GM19397 (cell line): ENCODE measurements around the gene RNF168.
"Not testable (repeated sequence)": the region's sequence is repeated elsewhere in the genome, so short reads cannot be mapped to it uniquely, and the experiment has no call there.

Experiments
- ATAC-seq: cut with Tn5 transposase; IDR thresholded peaks from one replicate; pipeline ENCODE4 v1.9.1; 2021; ENCODE audit warnings: mild to moderate bottlenecking, moderate library complexity; ENCODE audit not compliant: unreplicated experiment

RNF168 gene

GRCh38 chr3:196470182-196470581 is 33.4 kb downstream of the RNF168 start:
- not testable (repeated sequence) for ATAC-seq

- ATAC-seq = no peak
Observed at GRCh38 chr3:196463804-196464203, 39.8 kb downstream of the RNF168 start.

- no peak for ATAC-seq
Observed at GRCh38 chr3:196463478-196463756, 40.2 kb downstream of the RNF168 start.

- ATAC-seq = not testable (repeated sequence)
Observed at GRCh38 chr3:196462680-196463477, 40.7 kb downstream of the RNF168 start.

- no peak for ATAC-seq
Observed at GRCh38 chr3:196458063-196458462, 45.5 kb downstream of the RNF168 start.

GRCh38 chr3:196457470-196457869 is 46.1 kb downstream of the RNF168 start:
- ATAC-seq = not testable (repeated sequence)

- no peak for ATAC-seq
Observed at GRCh38 chr3:196454935-196455334, 48.6 kb downstream of the RNF168 start.

- not testable (repeated sequence) for ATAC-seq
Observed at GRCh38 chr3:196445391-196445790, 58.2 kb downstream of the RNF168 start.

- ATAC-seq = no peak
Observed at GRCh38 chr3:196444500-196444894, 59.1 kb downstream of the RNF168 start.

- ATAC-seq = no peak
Observed at GRCh38 chr3:196440696-196441095, 62.9 kb downstream of the RNF168 start.

- ATAC-seq = no peak
Observed at GRCh38 chr3:196440041-196440537, 63.5 kb downstream of the RNF168 start.

- peak; percentile 87 for ATAC-seq
Observed at GRCh38 chr3:196432137-196432879, 71.3 kb downstream of the RNF168 start, which contains the start of gene UBXN7. Gene UBXN7, minus strand, starts transcription at chr3:196432427. Its CDS starts 28 bp downstream, at chr3:196432399.

GRCh38 chr3:196431181-196432136 is 72.1 kb downstream of the RNF168 start:
- ATAC-seq = peak; percentile 21

- ATAC-seq = no peak
Observed at GRCh38 chr3:196428041-196428440, 75.5 kb downstream of the RNF168 start.

GRCh38 chr3:196424421-196424820 is 79.1 kb downstream of the RNF168 start:
- not testable (repeated sequence) for ATAC-seq

GRCh38 chr3:196423044-196423781 is 80.4 kb downstream of the RNF168 start:
- no peak for ATAC-seq

GRCh38 chr3:196421668-196422067 is 81.9 kb downstream of the RNF168 start:
- not testable (repeated sequence) for ATAC-seq

GRCh38 chr3:196419386-196419785 is 84.2 kb downstream of the RNF168 start:
- no peak for ATAC-seq
